Measurements from ENCODE around the gene FOXP3.
"Not testable (repeated sequence)": the region's sequence is repeated elsewhere in the genome, so short reads cannot be mapped to it uniquely, and the experiment has no call there.

DNA sequence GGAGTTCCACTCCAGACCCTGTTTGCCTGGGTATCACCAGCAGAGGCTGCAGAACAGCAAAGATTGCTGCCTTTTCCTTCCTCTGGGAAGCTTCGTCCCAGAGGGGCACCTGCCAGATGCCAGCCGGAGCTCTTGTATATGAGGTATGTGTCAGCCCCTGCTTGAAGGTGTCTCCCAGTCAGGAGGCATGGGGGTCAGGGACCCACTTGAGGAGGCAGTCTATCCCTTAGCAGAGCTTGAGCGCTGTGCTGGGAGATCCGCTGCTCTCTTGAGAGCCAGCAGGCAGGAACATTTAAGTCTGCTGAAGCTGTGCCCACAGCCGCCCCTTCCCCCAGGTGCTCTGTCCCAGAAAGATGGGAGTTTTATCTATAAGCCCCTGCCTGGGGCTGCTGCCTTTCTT is 34.8 kb upstream of the FOXP3 start:
- TF ChIP-seq POLR2A (IDR thresholded peaks at IDR 0.05), result not testable (repeated sequence)
- TF ChIP-seq, protein P1, sequence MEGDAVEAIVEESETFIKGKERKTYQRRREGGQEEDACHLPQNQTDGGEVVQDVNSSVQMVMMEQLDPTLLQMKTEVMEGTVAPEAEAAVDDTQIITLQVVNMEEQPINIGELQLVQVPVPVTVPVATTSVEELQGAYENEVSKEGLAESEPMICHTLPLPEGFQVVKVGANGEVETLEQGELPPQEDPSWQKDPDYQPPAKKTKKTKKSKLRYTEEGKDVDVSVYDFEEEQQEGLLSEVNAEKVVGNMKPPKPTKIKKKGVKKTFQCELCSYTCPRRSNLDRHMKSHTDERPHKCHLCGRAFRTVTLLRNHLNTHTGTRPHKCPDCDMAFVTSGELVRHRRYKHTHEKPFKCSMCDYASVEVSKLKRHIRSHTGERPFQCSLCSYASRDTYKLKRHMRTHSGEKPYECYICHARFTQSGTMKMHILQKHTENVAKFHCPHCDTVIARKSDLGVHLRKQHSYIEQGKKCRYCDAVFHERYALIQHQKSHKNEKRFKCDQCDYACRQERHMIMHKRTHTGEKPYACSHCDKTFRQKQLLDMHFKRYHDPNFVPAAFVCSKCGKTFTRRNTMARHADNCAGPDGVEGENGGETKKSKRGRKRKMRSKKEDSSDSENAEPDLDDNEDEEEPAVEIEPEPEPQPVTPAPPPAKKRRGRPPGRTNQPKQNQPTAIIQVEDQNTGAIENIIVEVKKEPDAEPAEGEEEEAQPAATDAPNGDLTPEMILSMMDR (IDR thresholded peaks at IDR 0.05), result not testable (repeated sequence)
